Endothelial cell of umbilical vein (primary cell): ENCODE measurements around the gene HEPH. TPM values are rescaled to one million over a fixed set of nuclear protein-coding genes. Genes with fewer than 3 reads are reported as not detected.

ENCODE experiments used
- BruUV-seq: library from RNA; stranded (reverse); fragments of 400-500 nt; replicated peaks from 2 replicates; lab custom pipeline; 2021; lab: Mats Ljungman, UMichigan
- CTCF ChIA-PET: fragments of 300-600, 350-600 bp; sonication (Branson Sonifier 250); formaldehyde crosslinking; loops from one replicate; lab custom pipeline; 2021; ENCODE audit warnings: antibody characterized with exemption, inconsistent platforms; lab: Charles Lee
- POLR2A ChIA-PET: fragments of 300-600, 350-600 bp; sonication (Branson Sonifier 250); formaldehyde crosslinking; loops from one replicate; lab custom pipeline; 2021; ENCODE audit warnings: antibody characterized with exemption, inconsistent platforms; lab: Charles Lee
- DNase-seq: peaks from one replicate; pipeline ENCODE4 v3.0.0-alpha.2; 2011; ENCODE audit warnings: low read depth, low spot score
- FAIRE-seq: peaks from 2 replicates; lab custom pipeline; 2011; peaks lifted over from hg19 to GRCh38; lab: Jason Lieb, UNC
- H2AFZ ChIP-seq: 2 replicates; pipeline ENCODE4 v1.6.0; 2012; ENCODE audit warnings: low read depth, low read length, control low read depth, inconsistent platforms
- H3K27ac ChIP-seq: 2 replicates; pipeline ENCODE4 v1.5.1; 2011; ENCODE audit warnings: low read depth, mild to moderate bottlenecking, control low read depth, low read length, moderate library complexity; ENCODE audit not compliant: insufficient read depth
- H3K27me3 ChIP-seq, 2 experiments: 2 replicates each; pipeline versions ENCODE4 v1.6.0 to v1.6.1; 2011; ENCODE audit warnings: low read length in 2 of 2, mixed read lengths in 1 of 2; ENCODE audit not compliant: control insufficient read depth in 2 of 2, insufficient read depth in 2 of 2
- H3K36me3 ChIP-seq, 2 experiments: 2 replicates in 1 of 2; 3 replicates in 1 of 2; pipeline ENCODE4 v1.5.1; 2011; ENCODE audit warnings: low read length in 2 of 2, mild to moderate bottlenecking in 1 of 2, moderate library complexity in 1 of 2; ENCODE audit not compliant: control insufficient read depth in 2 of 2, insufficient read depth in 2 of 2; ENCODE audit errors: extremely low read depth in 1 of 2
- H3K4me1 ChIP-seq: 3 replicates; pipeline ENCODE4 v1.5.1; 2011; ENCODE audit warnings: mild to moderate bottlenecking, low read length; ENCODE audit not compliant: control insufficient read depth, insufficient read depth; ENCODE audit errors: extremely low read depth
- H3K4me2 ChIP-seq: 2 replicates; pipeline ENCODE4 v1.6.1; 2011; ENCODE audit warnings: low read length, control low read depth, mixed read lengths; ENCODE audit not compliant: insufficient read depth
- H3K4me3 ChIP-seq, 3 experiments: fragments of 200-600 bp in 1 of 3; sonication (generic), shearing (Covaris generic) in 1 of 3; replicated peaks in 1 of 3; 2 replicates each; pipeline ENCODE4 v1.5.1; 2011 to 2016; ENCODE audit warnings: control low read depth in 3 of 3, low read length in 3 of 3, mild to moderate bottlenecking in 2 of 3, inconsistent platforms in 1 of 3, low read depth in 1 of 3, moderate library complexity in 1 of 3; ENCODE audit not compliant: insufficient read depth in 1 of 3
- H3K79me2 ChIP-seq: 2 replicates; pipeline ENCODE4 v1.6.0; 2012; ENCODE audit warnings: low read length, inconsistent platforms; ENCODE audit not compliant: control insufficient read depth, insufficient read depth
- H3K9ac ChIP-seq: replicated peaks from 2 replicates; pipeline ENCODE3; 2011; ENCODE audit warnings: low read length, control low read depth; ENCODE audit not compliant: insufficient read depth; ENCODE audit errors: extremely low read depth
- H3K9me1 ChIP-seq: replicated peaks from 3 replicates; pipeline ENCODE4 v1.6.0; 2011; ENCODE audit warnings: mild to moderate bottlenecking, low read length; ENCODE audit not compliant: control insufficient read depth, insufficient read depth; ENCODE audit errors: extremely low read depth
- H3K9me3 ChIP-seq: replicated peaks from 2 replicates; pipeline ENCODE4 v1.5.1; 2012; ENCODE audit warnings: low read length, inconsistent platforms; ENCODE audit not compliant: control insufficient read depth, insufficient read depth
- H4K20me1 ChIP-seq: replicated peaks from 2 replicates; pipeline ENCODE3; 2011; ENCODE audit warnings: mild to moderate bottlenecking, low read length; ENCODE audit not compliant: control insufficient read depth, insufficient read depth; ENCODE audit errors: extremely low read depth
- EZH2 ChIP-seq: IDR thresholded peaks from 2 replicates; pipeline ENCODE4 v1.6.1; 2012; ENCODE audit warnings: borderline replicate concordance, low read depth, mild to moderate bottlenecking, moderate library complexity, low read length, inconsistent platforms; ENCODE audit not compliant: severe bottlenecking
- FOS ChIP-seq: IDR thresholded peaks from 2 replicates; pipeline ENCODE4 v1.6.1; 2011; ENCODE audit warnings: mild to moderate bottlenecking, low read length, moderate library complexity, borderline replicate concordance; ENCODE audit not compliant: insufficient read depth
- GATA2 ChIP-seq: IDR thresholded peaks from 2 replicates; pipeline ENCODE4 v1.7.0; 2011; ENCODE audit warnings: low read depth, mild to moderate bottlenecking, moderate library complexity, mixed read lengths, low read length; ENCODE audit not compliant: insufficient read length, insufficient read depth
- JUN ChIP-seq: IDR thresholded peaks from 2 replicates; pipeline ENCODE4 v1.6.1; 2011; ENCODE audit warnings: borderline replicate concordance, low read depth; ENCODE audit not compliant: insufficient read length, insufficient read depth
- MAX ChIP-seq: IDR thresholded peaks from 2 replicates; pipeline ENCODE4 v1.6.1; 2011; ENCODE audit not compliant: insufficient read depth, insufficient read length
- MYC ChIP-seq: IDR thresholded peaks from one replicate; pipeline ENCODE4 v1.6.1; 2011; ENCODE audit warnings: mild to moderate bottlenecking, low read depth, low read length
- POLR2A ChIP-seq: IDR thresholded peaks from 2 replicates; pipeline ENCODE4 v1.6.1; 2012; ENCODE audit warnings: low read depth, mild to moderate bottlenecking, control low read depth, low read length
- POLR2AphosphoS5 ChIP-seq: IDR thresholded peaks from 2 replicates; pipeline ENCODE4 v1.6.1; 2012; ENCODE audit warnings: low read depth, mild to moderate bottlenecking, control low read depth, low read length, moderate library complexity; ENCODE audit not compliant: insufficient read depth
- dilution Hi-C: fragments of 300-500 bp; cut with MboI; formaldehyde crosslinking; loops from one replicate; pipeline ENCODE4 v1.15.0; 2019; ENCODE audit warnings: low sequenced_read_pairs; ENCODE audit not compliant: extremely low pct_ligation_motif_present
- intact Hi-C: fragments of 100-400 bp; cut with micrococcal nuclease; formaldehyde crosslinking; loops from one replicate; pipeline ENCODE4 v1.10.0; 2022
- polyA plus RNA-seq, 4 experiments: library from polyadenylated mRNA; depleted of rRNA in 3 of 4; stranded (reverse) in 3 of 4; unstranded in 1 of 4; fragments of >200 nt; gene quantifications; 2 replicates each; pipeline versions ENCODE4 v1.2.1 to v1.2.3, GENCODE V29; 2011 to 2012; ENCODE audit warnings: missing spikeins in 1 of 4
- total RNA-seq: library from RNA; stranded (reverse); gene quantifications from 2 replicates; pipeline ENCODE4 v1.2.3, GENCODE V29; 2021
- TF ChIP-seq, protein P1 (sequence below), 2 donors: IDR thresholded peaks; 1 replicate in 1 of 2; 2 replicates in 1 of 2; pipeline ENCODE4 v1.5.1; 2011; ENCODE audit warnings: low read length in 2 of 2, mild to moderate bottlenecking in 2 of 2, moderate library complexity in 2 of 2, control low read depth in 1 of 2, inconsistent platforms in 1 of 2, low read depth in 1 of 2; ENCODE audit not compliant: insufficient read depth in 1 of 2; ENCODE audit errors: extremely low read depth in 1 of 2

HEPH gene
- total and polyA plus RNA-seq, 2 donors (not counting 3 experiments of a cell fraction or from before 2014, with no cell fraction given), result 0.08 to 0.20 TPM

GRCh38 chrX:66191563-66191962, 27.5 kb downstream of the HEPH start:
- intact Hi-C loops (no loop called here), dilution Hi-C loops (no loop called here)
- ChIA-PET CTCF (no interaction called here), POLR2A (no interaction called here)
- H3K4me2 ChIP-seq, result no peak overlapping the region
- FAIRE-seq (no peak), DNase-seq (no peak)
- no peak overlapping the region for H2AFZ ChIP-seq
- H3K4me1 ChIP-seq, result no peaks in the 10 kb centered on the region
- no TSS peak for BruUV-seq
- no peak overlapping the region for H3K4me3 ChIP-seq
- TF ChIP-seq MYC (no peak), POLR2A (no peak), GATA2 (no peak), EZH2 (no peak), POLR2AphosphoS5 (no peak), MAX (no peak), JUN (no peak), FOS (no peak)
- TF ChIP-seq, protein P1, sequence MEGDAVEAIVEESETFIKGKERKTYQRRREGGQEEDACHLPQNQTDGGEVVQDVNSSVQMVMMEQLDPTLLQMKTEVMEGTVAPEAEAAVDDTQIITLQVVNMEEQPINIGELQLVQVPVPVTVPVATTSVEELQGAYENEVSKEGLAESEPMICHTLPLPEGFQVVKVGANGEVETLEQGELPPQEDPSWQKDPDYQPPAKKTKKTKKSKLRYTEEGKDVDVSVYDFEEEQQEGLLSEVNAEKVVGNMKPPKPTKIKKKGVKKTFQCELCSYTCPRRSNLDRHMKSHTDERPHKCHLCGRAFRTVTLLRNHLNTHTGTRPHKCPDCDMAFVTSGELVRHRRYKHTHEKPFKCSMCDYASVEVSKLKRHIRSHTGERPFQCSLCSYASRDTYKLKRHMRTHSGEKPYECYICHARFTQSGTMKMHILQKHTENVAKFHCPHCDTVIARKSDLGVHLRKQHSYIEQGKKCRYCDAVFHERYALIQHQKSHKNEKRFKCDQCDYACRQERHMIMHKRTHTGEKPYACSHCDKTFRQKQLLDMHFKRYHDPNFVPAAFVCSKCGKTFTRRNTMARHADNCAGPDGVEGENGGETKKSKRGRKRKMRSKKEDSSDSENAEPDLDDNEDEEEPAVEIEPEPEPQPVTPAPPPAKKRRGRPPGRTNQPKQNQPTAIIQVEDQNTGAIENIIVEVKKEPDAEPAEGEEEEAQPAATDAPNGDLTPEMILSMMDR (IDR thresholded peaks at IDR 0.05; ENCODE audit: extremely low read depth in 1 of 2, insufficient read depth in 1 of 2, low read depth in 1 of 2, low read length in 2 of 2), result no peak
- H4K20me1 ChIP-seq, result no peaks in the 10 kb centered on the region
- H3K9ac ChIP-seq, result no peak overlapping the region
- no peak overlapping the region for H3K27ac ChIP-seq
- no peaks in the 10 kb centered on the region for H3K36me3 ChIP-seq
- H3K27me3 ChIP-seq, result no peaks in the 10 kb centered on the region
- no peaks in the 10 kb centered on the region for H3K9me3 ChIP-seq
- H3K79me2 ChIP-seq, result no peaks in the 10 kb centered on the region
- H3K9me1 ChIP-seq, result no peaks in the 10 kb centered on the region
